Measurements from ENCODE around the gene DXO. TPM values are rescaled to one million over a fixed set of nuclear protein-coding genes. Genes with fewer than 3 reads are reported as not detected.
"Not testable (repeated sequence)": the region's sequence is repeated elsewhere in the genome, so short reads cannot be mapped to it uniquely, and the experiment has no call there.

The DXO gene
- 10 to 100 TPM in 5 of 6 experiments, 1 to 10 TPM in 1; 9.8 to 14.6 (median 12.1) TPM for total RNA-seq
- long read RNA-seq, partial matches to known transcripts = 0 of 1 reads
- long read RNA-seq, other reads (novel, unspliced or antisense) = 0 of 1 reads

GRCh38 chr6:31971993-31972708 is at the start of gene DXO:
DXO (minus strand) TSS chr6:31972138; CDS start chr6:31971675, 463 bp downstream.
- Histone ChIP-seq H3K4me3 (peak within 1 kb of the TSS; percentile 56 to 88 (median 78)), H3K27me3 (no peaks in the 10 kb centered on the region), H3K27ac (peak within 1 kb of the TSS; percentile 88 to 94 (median 90)), H3K36me3 (peaks cover 0 to 26% (median 7%) of the 10 kb centered on the region in 4 donors), H3K4me1 (peaks cover 0 to 23% (median 7%) of the 10 kb centered on the region in 4 donors), H3K9me3 (no peaks in the 10 kb centered on the region)
- peak; percentile 73 to 91 (median 88) for ATAC-seq
- peak; percentile 93 to 96 (median 95) for DNase-seq
- TF ChIP-seq POLR2A (IDR thresholded peaks at IDR 0.05) = peak; percentile 51
- TF ChIP-seq CTCF (IDR thresholded peaks at IDR 0.05) = no peak
- intact Hi-C loops (cut with DNase I) = no loop called here
- 0% methylated on average over 21 of the region's 62 CpGs for WGBS (ENCODE audit: insufficient coverage, low coverage, low lambda C conversion rate, missing lambda C conversion rate)

GRCh38 chr6:32014547-32014946 is 42.6 kb upstream of the DXO start, which contains the start of gene C4B:
C4B (plus strand) TSS chr6:32014795; CDS start chr6:32014846, 51 bp downstream.
- DNase-seq; H3K9me3 ChIP-seq; intact Hi-C loops (cut with DNase I); H3K27ac ChIP-seq; H3K36me3 ChIP-seq; H3K4me3 ChIP-seq; H3K27me3 ChIP-seq; H3K4me1 ChIP-seq: not testable (repeated sequence)
- peak; percentile 58 to 86 (median 74) for ATAC-seq
- no CpG with 5 or more reads among the region's 6 CpGs for WGBS (ENCODE audit: insufficient coverage, low coverage, low lambda C conversion rate, missing lambda C conversion rate)

GRCh38 chr6:32013738-32014137 is 41.8 kb upstream of the DXO start:
- DNase-seq; H3K4me1 ChIP-seq; H3K4me3 ChIP-seq; H3K27ac ChIP-seq; intact Hi-C loops (cut with DNase I); H3K36me3 ChIP-seq; H3K27me3 ChIP-seq; H3K9me3 ChIP-seq: not testable (repeated sequence)
- WGBS (ENCODE audit: insufficient coverage, low coverage, low lambda C conversion rate, missing lambda C conversion rate) = no CpG with 5 or more reads among the region's 5 CpGs
- peak; percentile 35 to 70 (median 64) for ATAC-seq

GRCh38 chr6:32012941-32013617 is 41.1 kb upstream of the DXO start:
- 90% methylated on average over 6 of the region's 17 CpGs for WGBS (ENCODE audit: insufficient coverage, low coverage, low lambda C conversion rate, missing lambda C conversion rate)
- H3K27ac ChIP-seq = peak overlapping the region in 1 of 3 donors; percentile 55
- H3K27me3 ChIP-seq; H3K36me3 ChIP-seq; H3K4me1 ChIP-seq; intact Hi-C loops (cut with DNase I); H3K4me3 ChIP-seq; ATAC-seq; H3K9me3 ChIP-seq: not testable (repeated sequence)
- DNase-seq = peak in 2 of 3 donors; percentile 24 to 52

- H3K4me3 ChIP-seq; H3K4me1 ChIP-seq; intact Hi-C loops (cut with DNase I); H3K27ac ChIP-seq; H3K9me3 ChIP-seq; H3K36me3 ChIP-seq; H3K27me3 ChIP-seq; ATAC-seq: not testable (repeated sequence)
- no CpG with 5 or more reads among the region's 27 CpGs for WGBS (ENCODE audit: insufficient coverage, low coverage, low lambda C conversion rate, missing lambda C conversion rate)
- peak in 2 of 3 donors; percentile 24 to 44 for DNase-seq
Measured at GRCh38 chr6:32010856-32011530, 39.1 kb upstream of the DXO start.

GRCh38 chr6:32009537-32009936 is 37.6 kb upstream of the DXO start:
- H3K27me3 ChIP-seq; intact Hi-C loops (cut with DNase I); H3K27ac ChIP-seq; H3K4me3 ChIP-seq; H3K4me1 ChIP-seq; H3K9me3 ChIP-seq; H3K36me3 ChIP-seq; ATAC-seq: not testable (repeated sequence)
- no CpG with 5 or more reads among the region's 12 CpGs for WGBS (ENCODE audit: insufficient coverage, low coverage, low lambda C conversion rate, missing lambda C conversion rate)
- DNase-seq = peak in 2 of 3 donors; percentile 5 to 34

- H3K36me3 ChIP-seq; H3K27me3 ChIP-seq; ATAC-seq; H3K9me3 ChIP-seq; H3K27ac ChIP-seq; H3K4me1 ChIP-seq; intact Hi-C loops (cut with DNase I); H3K4me3 ChIP-seq: not testable (repeated sequence)
- WGBS (ENCODE audit: insufficient coverage, low coverage, low lambda C conversion rate, missing lambda C conversion rate) = 89% methylated on average over 3 of the region's 12 CpGs
- peak in 2 of 3 donors; percentile 4 to 15 for DNase-seq
Measured at GRCh38 chr6:32008616-32009015, 36.7 kb upstream of the DXO start.

GRCh38 chr6:32008037-32008436 is 36.1 kb upstream of the DXO start:
- DNase-seq; H3K27me3 ChIP-seq; intact Hi-C loops (cut with DNase I); H3K9me3 ChIP-seq; H3K27ac ChIP-seq; H3K4me1 ChIP-seq; H3K36me3 ChIP-seq; ATAC-seq; H3K4me3 ChIP-seq: not testable (repeated sequence)
- no CpG with 5 or more reads among the region's 24 CpGs for WGBS (ENCODE audit: insufficient coverage, low coverage, low lambda C conversion rate, missing lambda C conversion rate)

- H3K36me3 ChIP-seq; H3K4me3 ChIP-seq; ATAC-seq; H3K9me3 ChIP-seq; H3K27ac ChIP-seq; H3K4me1 ChIP-seq; intact Hi-C loops (cut with DNase I); H3K27me3 ChIP-seq: not testable (repeated sequence)
- peak in 2 of 3 donors; percentile 10 to 27 for DNase-seq
- WGBS (ENCODE audit: insufficient coverage, low coverage, low lambda C conversion rate, missing lambda C conversion rate) = 72% methylated on average over 2 of the region's 12 CpGs
Measured at GRCh38 chr6:32007086-32007485, 35.1 kb upstream of the DXO start.

Measured in right lobe of liver (tissue), 6 donors.